Hypothalamus (tissue), 51 donors: Measurements from ENCODE around the gene KYNU.
"Not testable (repeated sequence)": the region's sequence is repeated elsewhere in the genome, so short reads cannot be mapped to it uniquely, and the experiment has no call there.

Experiments used
- DNase-seq, 51 donors: peaks; one replicate each; lab custom pipeline; 2025; lab: John Stamatoyannopoulos, UW

The KYNU gene

GRCh38 chr2:142993771-142994170, 116.3 kb downstream of the KYNU start:
- DNase-seq: no peak

GRCh38 chr2:142994665-142995064, 117.2 kb downstream of the KYNU start:
- no peak for DNase-seq

- DNase-seq: no peak
These were observed 119.8 kb downstream of the KYNU start for GRCh38 chr2:142997231-142997630.

- no peak for DNase-seq
These were observed 123.1 kb downstream of the KYNU start for GRCh38 chr2:143000599-143000998.

GRCh38 chr2:143001501-143001900, 124.0 kb downstream of the KYNU start:
- no peak for DNase-seq

GRCh38 chr2:143015656-143016055, 138.2 kb downstream of the KYNU start:
- no peak for DNase-seq

GRCh38 chr2:143026411-143027054, 149.1 kb downstream of the KYNU start:
- peak in 8 of 51 donors; percentile 1 to 7 (median 2) for DNase-seq

- no peak for DNase-seq
These were observed 151.7 kb downstream of the KYNU start for GRCh38 chr2:143029141-143029540.

- DNase-seq: peak in 1 of 51 donors; percentile 1
These were observed 152.7 kb downstream of the KYNU start for GRCh38 chr2:143030127-143030526.

- DNase-seq: peak in 19 of 51 donors; percentile 4 to 70 (median 24)
These were observed 157.0 kb downstream of the KYNU start for GRCh38 chr2:143034292-143035074.

GRCh38 chr2:143051465-143051864, 174.0 kb downstream of the KYNU start:
- no peak for DNase-seq

GRCh38 chr2:143053437-143053836, 176.0 kb downstream of the KYNU start:
- not testable (repeated sequence) for DNase-seq

GRCh38 chr2:143056550-143056949, 179.1 kb downstream of the KYNU start:
- no peak for DNase-seq

GRCh38 chr2:143058851-143059250, 181.4 kb downstream of the KYNU start:
- no peak for DNase-seq

- DNase-seq: no peak
These were observed 186.2 kb downstream of the KYNU start for GRCh38 chr2:143063612-143064200.

- DNase-seq: no peak
These were observed 190.6 kb downstream of the KYNU start for GRCh38 chr2:143068094-143068493.

- no peak for DNase-seq
These were observed 191.0 kb downstream of the KYNU start for GRCh38 chr2:143068509-143068908.

- no peak for DNase-seq
These were observed 193.2 kb downstream of the KYNU start for GRCh38 chr2:143070704-143071103.

- no peak for DNase-seq
These were observed 193.9 kb downstream of the KYNU start for GRCh38 chr2:143071185-143071876.

- not testable (repeated sequence) for DNase-seq
These were observed 197.4 kb downstream of the KYNU start for GRCh38 chr2:143074913-143075312.

GRCh38 chr2:143075711-143076110, 198.2 kb downstream of the KYNU start:
- no peak for DNase-seq
